Heart left ventricle (tissue), 16 donors: ENCODE data around the gene NRARP. TPM values are rescaled to one million over a fixed set of nuclear protein-coding genes. Genes with fewer than 3 reads are reported as not detected.

Experiments
- ATAC-seq, 4 donors: fragments of 200-7000 bp; cut with Tn5 transposase; one replicate each; pipeline ENCODE4 v1.9.1; 2020 to 2022; ENCODE audit warnings: moderate library complexity in 4 of 4, mild to moderate bottlenecking in 3 of 4, moderate number of reproducible peaks in 1 of 4
- DNase-seq, 5 donors: peaks; one replicate each; pipeline ENCODE4 v3.0.0-alpha.2; 2020
- H3K27ac ChIP-seq, 12 donors: fragments of 200-600 bp; sonication (generic) in 4 of 12; one replicate each; pipeline versions ENCODE4 v1.5.0 to v1.8.0; 2016 to 2022; ENCODE audit warnings: mild to moderate bottlenecking in 2 of 12
- H3K27me3 ChIP-seq, 9 donors: fragments of 200-600 bp; sonication (generic) in 2 of 9; one replicate each; pipeline versions ENCODE4 v1.5.1 to v1.8.0; 2016 to 2022; ENCODE audit warnings: mild to moderate bottlenecking in 3 of 9
- H3K36me3 ChIP-seq, 9 donors: fragments of 200-600 bp; sonication (generic) in 2 of 9; one replicate each; pipeline versions ENCODE4 v1.5.0 to v1.8.0; 2018 to 2022; ENCODE audit warnings: mild to moderate bottlenecking in 2 of 9
- H3K4me1 ChIP-seq, 12 donors: fragments of 200-600 bp; sonication (generic) in 4 of 12; one replicate each; pipeline versions ENCODE4 v1.5.0 to v1.8.0; 2016 to 2022; ENCODE audit warnings: mild to moderate bottlenecking in 3 of 12
- H3K4me3 ChIP-seq, 12 donors: fragments of 200-600 bp; sonication (generic) in 4 of 12; one replicate each; pipeline versions ENCODE4 v1.5.0 to v1.8.0; 2017 to 2022; ENCODE audit warnings: mild to moderate bottlenecking in 9 of 12, moderate library complexity in 4 of 12
- H3K9me3 ChIP-seq, 12 donors: fragments of 200-600 bp; sonication (generic) in 4 of 12; one replicate each; pipeline versions ENCODE4 v1.5.0 to v1.8.0; 2016 to 2022; ENCODE audit warnings: mild to moderate bottlenecking in 1 of 12
- CTCF ChIP-seq, 12 donors: fragments of 200-600 bp; sonication (generic) in 4 of 12; IDR thresholded peaks; one replicate each; pipeline versions ENCODE4 v1.5.0 to v1.8.0; 2018 to 2022; ENCODE audit warnings: antibody characterized with exemption in 12 of 12, mild to moderate bottlenecking in 5 of 12
- POLR2A ChIP-seq, 2 donors: fragments of 450-650 bp; IDR thresholded peaks; one replicate each; pipeline ENCODE4 v1.6.1; 2017; ENCODE audit warnings: antibody characterized with exemption in 2 of 2, mild to moderate bottlenecking in 2 of 2, moderate library complexity in 2 of 2
- WGBS, 4 donors: extraction: QIAGEN DNeasy Blood & Tissue Kit in 2 of 4; methylation state at CpG; one replicate each; pipeline versions ENCODE4 v1.1.5 to v1.1.7; 2013 to 2018; 5-methylcytosine and 5-hydroxymethylcytosine counted together
- intact Hi-C, 10 donors: fragments of 100-400 bp; cut with DNase I; formaldehyde crosslinking; loops; one replicate each; pipeline versions ENCODE4 v1.11.1 to v1.14.2; 2022
- polyA plus RNA-seq, 2 donors: library from polyadenylated mRNA; stranded (reverse); fragments of 200-250 nt; gene quantifications; one replicate each; pipeline ENCODE4 v1.2.3, GENCODE V29; 2013
- total RNA-seq, 9 donors: library from RNA; depleted of rRNA in 2 of 9; stranded (reverse); fragments of >200 nt in 2 of 9; fragmentation: NEBNext Ultra II Directional in 3 of 9; extraction: Animal tissue kit (Norgen Biotek cat#: 25700) in 3 of 9; gene quantifications; one replicate each; pipeline versions ENCODE4 v1.1.0 to v1.2.4, GENCODE V29; 2016 to 2023
- donor health status: ischemic (EF 13 %, LVEDD 7.1; RV severe dilation, severe dysfunction).
- donor health status: healthy with polysubstance abuse.
- donor health status: DM: no; HTN: yes; CAD: no.
- donor health status: DM: no; HTN: no; CAD: no.
- donor health status: ischemic (EF 25% LVEDD 6.9; RV normal size, moderate dysfunction).
- donor health status: ischemic (EF 25% LVEDD 5.7; RV mildly dilated, moderate dysfunction).
- donor health status: healthy.
- donor health status: DM: yes; HTN: yes; CAD: no.
- donor health status: ischemic (EF 35%, LVEDD 5.7; RV mildly dilated, moderate dysfunction).
- donor health status: nonischemic (EF 11% LVEDD 7.7; RV severe dilation, severe dysfunction).
- donor health status: DM: yes; HTN: yes; CAD: no.
- donor health status: PGD.
- donor health status: ischemic (EF 29% LVEDD 5.4; RV normal size, mild dysfunction).
- donor health status: nonischemic (EF 23%, LVEDD 6.1; RV moderate dilation, normal function).

Gene NRARP
- total and polyA plus RNA-seq, 11 donors: 1.6 to 15.8 (median 9.3) TPM

- no peaks in the 10 kb centered on the region for H3K27me3 ChIP-seq
- no peak for TF ChIP-seq CTCF (IDR thresholded peaks at IDR 0.05)
- TF ChIP-seq POLR2A (IDR thresholded peaks at IDR 0.05): no peak
- peaks cover 6 to 87% (median 49%) of the 10 kb centered on the region in 12 donors for H3K4me1 ChIP-seq
- no peaks in the 10 kb centered on the region for H3K9me3 ChIP-seq
- WGBS, 4 donors: 81 to 83% (median 82%) methylated on average over 23 to 24 of the region's 24 CpGs
- H3K36me3 ChIP-seq: peaks cover 0 to 41% (median 26%) of the 10 kb centered on the region in 9 donors
- intact Hi-C loops: loop anchor here in 2 of 10 donors (2.0 kb wide), 1 partner anchor 35 kb away; the partner anchor contains the start of gene TUBB4B (in 2 of the 2)
- H3K27ac ChIP-seq: peak overlapping the region; percentile 83 to 100 (median 98)
- ATAC-seq (no peak), DNase-seq (peak in 3 of 5 donors; percentile 12 to 27 (median 21))
- peak overlapping the region in 2 of 12 donors; percentile 63 to 71 for H3K4me3 ChIP-seq
These were observed 26.2 kb downstream of the NRARP start for GRCh38 chr9:137275588-137276472.

GRCh38 chr9:137275203-137275587 is 26.9 kb downstream of the NRARP start:
- ATAC-seq: no peak
- TF ChIP-seq POLR2A (IDR thresholded peaks at IDR 0.05) (no peak), CTCF (IDR thresholded peaks at IDR 0.05) (no peak)
- intact Hi-C loops: no loop called here
- DNase-seq: peak in 1 of 5 donors; percentile 5
- Histone ChIP-seq H3K4me3 (no peak overlapping the region), H3K9me3 (no peaks in the 10 kb centered on the region), H3K27me3 (no peaks in the 10 kb centered on the region), H3K27ac (peak overlapping the region in 8 of 12 donors; percentile 94 to 100 (median 98)), H3K36me3 (peaks cover 0 to 46% (median 30%) of the 10 kb centered on the region in 9 donors), H3K4me1 (peaks cover 6 to 87% (median 50%) of the 10 kb centered on the region in 12 donors)
- WGBS, 4 donors: 85 to 92% (median 88%) methylated on average over 10 of the region's 10 CpGs

GRCh38 chr9:137273611-137274320 is 28.3 kb downstream of the NRARP start:
- ATAC-seq (no peak), DNase-seq (peak in 2 of 5 donors; percentile 15 to 38)
- WGBS, 4 donors: 61 to 75% (median 70%) methylated on average over 4 to 15 of the region's 15 CpGs
- Histone ChIP-seq H3K4me1 (peaks cover 9 to 87% (median 56%) of the 10 kb centered on the region in 12 donors), H3K9me3 (no peaks in the 10 kb centered on the region), H3K36me3 (peaks cover 0 to 43% (median 21%) of the 10 kb centered on the region in 9 donors), H3K27me3 (no peaks in the 10 kb centered on the region), H3K4me3 (no peak overlapping the region), H3K27ac (peak overlapping the region in 1 of 12 donors; percentile 1)
- intact Hi-C loops: no loop called here
- TF ChIP-seq CTCF (IDR thresholded peaks at IDR 0.05): no peak
- no peak for TF ChIP-seq POLR2A (IDR thresholded peaks at IDR 0.05)

- DNase-seq (no peak), ATAC-seq (no peak)
- Histone ChIP-seq H3K4me3 (no peak overlapping the region), H3K9me3 (no peaks in the 10 kb centered on the region), H3K27ac (no peak overlapping the region), H3K36me3 (peaks cover 0 to 45% (median 21%) of the 10 kb centered on the region in 9 donors), H3K4me1 (peaks cover 9 to 88% (median 59%) of the 10 kb centered on the region in 12 donors), H3K27me3 (no peaks in the 10 kb centered on the region)
- TF ChIP-seq CTCF (IDR thresholded peaks at IDR 0.05): no peak
- TF ChIP-seq POLR2A (IDR thresholded peaks at IDR 0.05): no peak
- WGBS, 4 donors: 82 to 92% (median 89%) methylated on average over 10 to 13 of the region's 13 CpGs
- intact Hi-C loops: no loop called here
These were observed 29.0 kb downstream of the NRARP start for GRCh38 chr9:137273095-137273490.
